Stimulated activated CD4-positive, alpha-beta T cell treated with anti-CD3 and anti-CD28 coated beads, TNF-alpha, amount 100 ng/mL, for 1 hour (primary cell): Measurements from ENCODE around the gene GATA6.

Experiments used
- DNase-seq, 3 donors: peaks; one replicate each; pipeline ENCODE4 v3.0.0-alpha.2; 2020; ENCODE audit warnings: low read depth in 3 of 3, low spot score in 1 of 3

The GATA6 gene

GRCh38 chr18:22166069-22166950, 3.1 kb upstream of the GATA6 start:
- DNase-seq, result no peak

GRCh38 chr18:22167091-22167470, 2.3 kb upstream of the GATA6 start:
- DNase-seq, result no peak

- DNase-seq, result no peak
Observed at GRCh38 chr18:22167471-22168241, 1.7 kb upstream of the GATA6 start.

DNA sequence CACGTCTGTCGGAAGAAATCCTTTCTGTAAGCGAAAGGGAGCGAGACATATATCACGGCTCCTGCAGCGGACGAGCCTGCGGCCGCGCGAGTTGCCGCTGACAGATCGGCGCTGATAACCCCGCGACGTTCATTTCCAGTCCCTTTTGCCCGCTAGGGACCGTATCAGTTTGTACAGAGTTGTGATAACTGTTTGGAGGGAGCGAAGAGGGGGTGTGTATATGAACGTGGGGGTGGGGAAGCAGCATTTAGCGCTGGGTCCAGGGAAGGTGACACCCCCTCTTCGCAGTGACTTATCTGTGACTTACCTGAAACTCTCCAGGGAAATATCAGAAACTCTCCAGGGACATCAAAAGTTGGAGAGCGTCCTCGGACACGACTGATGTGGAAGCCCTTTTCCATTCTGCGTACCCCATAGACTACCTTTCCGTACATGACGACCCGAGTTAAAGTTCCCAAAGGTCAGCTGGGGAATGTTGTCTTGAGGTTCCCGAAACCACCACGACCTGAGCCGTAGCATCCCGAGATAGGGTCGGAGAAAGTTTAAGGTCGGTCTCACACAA, 948 bp upstream of the GATA6 start:
- no peak for DNase-seq

- no peak for DNase-seq
Observed at GRCh38 chr18:22169889-22170420, 566 bp downstream of the GATA6 start.

DNA sequence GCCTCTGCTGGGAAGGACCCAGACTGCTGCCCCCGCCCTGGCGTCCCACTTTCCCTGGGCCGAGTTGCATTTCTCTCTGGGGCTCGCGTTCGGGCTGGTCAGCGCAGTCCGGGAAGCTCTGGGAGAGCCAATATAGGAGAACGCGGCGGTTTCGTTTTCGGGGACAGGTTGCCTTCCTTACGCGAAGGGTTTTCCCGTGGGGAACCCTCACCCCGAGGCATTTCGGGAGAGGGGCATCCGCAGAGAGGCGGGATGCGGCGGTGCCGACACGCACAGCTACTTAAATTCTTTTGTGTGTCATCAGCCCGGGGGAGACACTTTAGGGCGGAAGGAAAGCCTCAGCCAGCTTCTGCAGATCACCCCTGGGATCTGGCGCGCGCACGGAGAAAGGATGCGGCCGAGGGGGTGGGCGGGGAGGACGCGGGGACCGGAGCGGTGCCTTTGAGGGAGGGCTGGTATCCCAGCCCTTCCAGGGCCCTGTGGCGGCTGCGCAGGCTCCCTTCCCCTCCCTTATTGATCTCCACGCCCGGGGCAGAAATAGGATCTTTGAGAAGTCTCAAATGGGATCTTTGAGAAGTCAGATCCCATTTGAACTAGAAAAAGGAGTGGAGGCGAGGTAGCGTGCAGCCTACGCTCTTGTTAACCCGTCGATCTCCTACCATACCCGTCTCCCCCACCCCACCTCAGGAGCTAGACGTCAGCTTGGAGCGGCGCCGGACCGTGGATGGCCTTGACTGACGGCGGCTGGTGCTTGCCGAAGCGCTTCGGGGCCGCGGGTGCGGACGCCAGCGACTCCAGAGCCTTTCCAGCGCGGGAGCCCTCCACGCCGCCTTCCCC, 1.2 kb downstream of the GATA6 start:
- DNase-seq, result no peak

GRCh38 chr18:22171258-22172119, 2.1 kb downstream of the GATA6 start:
- DNase-seq, result no peak

DNA sequence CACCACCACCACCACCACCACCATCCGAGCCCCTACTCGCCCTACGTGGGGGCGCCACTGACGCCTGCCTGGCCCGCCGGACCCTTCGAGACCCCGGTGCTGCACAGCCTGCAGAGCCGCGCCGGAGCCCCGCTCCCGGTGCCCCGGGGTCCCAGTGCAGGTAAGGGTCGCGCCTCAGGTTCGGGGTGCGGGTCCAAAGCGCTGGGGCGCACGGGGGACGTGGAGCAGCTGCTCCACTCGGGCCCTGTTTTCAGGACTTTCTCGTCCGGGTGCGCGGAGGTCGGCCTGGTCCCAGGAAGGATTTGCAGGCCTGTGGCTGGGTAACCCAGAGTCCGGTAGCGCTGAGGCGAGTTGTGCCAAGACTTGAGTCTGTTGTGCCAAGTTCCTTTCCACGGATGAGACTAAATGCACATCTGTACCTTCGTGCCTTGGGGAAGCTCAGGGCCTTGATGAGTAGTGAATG, 2.8 kb downstream of the GATA6 start:
- DNase-seq, result no peak

DNA sequence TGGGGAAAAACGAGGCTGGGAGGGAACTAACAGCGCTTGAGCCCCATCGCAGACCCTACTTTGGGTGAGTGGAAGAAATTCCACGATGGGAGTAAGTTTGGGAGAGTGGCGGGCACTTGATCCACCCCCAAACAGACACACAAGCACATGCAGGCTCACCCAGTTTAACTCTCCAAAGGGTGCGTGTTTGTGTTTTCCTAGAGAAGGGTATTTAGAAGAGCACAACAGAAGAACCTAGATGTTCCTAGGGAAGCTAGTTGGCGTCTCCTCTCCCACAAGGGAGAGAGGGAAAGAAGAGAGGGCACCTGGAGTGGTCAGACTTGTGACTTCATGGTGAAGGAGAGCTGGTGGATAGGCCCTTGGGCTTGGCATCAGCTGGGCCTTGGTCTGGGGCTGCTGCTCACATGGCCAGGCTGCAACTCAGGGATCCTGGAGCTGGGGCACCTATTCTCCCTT, 3.2 kb downstream of the GATA6 start:
- DNase-seq, result no peak

DNA sequence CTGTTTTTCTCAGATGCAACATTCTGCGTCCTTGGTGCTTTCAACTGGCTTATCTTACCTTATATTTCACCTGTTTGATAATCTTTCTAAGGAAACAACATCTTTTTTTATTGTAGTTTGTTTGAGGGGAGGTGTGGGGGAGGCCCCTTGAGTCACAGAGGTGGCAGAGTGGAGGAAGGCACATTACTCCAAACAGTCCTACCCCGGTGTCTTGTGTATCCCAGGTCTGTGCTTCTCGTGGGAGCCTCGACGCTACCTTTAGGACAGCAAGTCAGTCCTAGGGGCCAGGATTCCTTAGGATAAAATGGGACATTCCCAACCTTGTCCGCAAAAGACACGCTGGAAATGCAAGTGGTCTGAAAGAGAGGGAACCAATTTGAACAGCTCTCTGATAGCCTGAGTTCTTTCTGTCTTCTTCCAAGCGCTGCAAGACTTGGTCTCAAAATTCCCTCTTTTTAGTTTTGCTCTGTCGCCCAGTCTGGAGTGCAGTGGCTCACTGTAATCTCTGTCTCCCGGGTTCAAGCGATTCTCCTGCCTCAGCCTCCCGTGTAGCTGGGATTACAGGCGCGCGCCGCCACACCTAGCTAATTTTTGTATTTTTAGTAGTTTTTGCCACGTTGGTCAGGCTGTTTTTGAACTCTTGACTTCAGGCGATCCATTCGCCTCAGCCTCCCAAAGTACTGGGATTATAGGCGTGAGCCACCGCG, 4.0 kb downstream of the GATA6 start:
- no peak for DNase-seq

DNA sequence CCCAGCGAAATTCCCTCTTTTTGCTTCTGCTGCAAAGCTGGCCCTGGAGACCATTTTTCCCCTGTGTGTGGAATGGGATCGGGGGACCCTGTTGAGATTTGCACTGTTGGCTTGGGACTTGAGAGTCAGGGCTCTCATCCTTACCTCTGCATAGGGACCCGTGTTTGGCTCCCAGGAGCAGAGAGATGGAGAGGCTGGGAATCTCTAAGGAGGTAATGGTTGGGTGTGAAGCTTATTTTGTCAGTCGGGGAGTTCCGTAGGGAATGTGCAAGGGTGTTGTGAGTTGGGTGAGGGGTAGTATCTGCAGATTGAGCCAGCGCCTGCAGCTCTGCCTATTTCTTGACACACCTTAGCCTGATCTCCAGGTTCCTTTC, 4.5 kb downstream of the GATA6 start:
- DNase-seq, result no peak

DNA sequence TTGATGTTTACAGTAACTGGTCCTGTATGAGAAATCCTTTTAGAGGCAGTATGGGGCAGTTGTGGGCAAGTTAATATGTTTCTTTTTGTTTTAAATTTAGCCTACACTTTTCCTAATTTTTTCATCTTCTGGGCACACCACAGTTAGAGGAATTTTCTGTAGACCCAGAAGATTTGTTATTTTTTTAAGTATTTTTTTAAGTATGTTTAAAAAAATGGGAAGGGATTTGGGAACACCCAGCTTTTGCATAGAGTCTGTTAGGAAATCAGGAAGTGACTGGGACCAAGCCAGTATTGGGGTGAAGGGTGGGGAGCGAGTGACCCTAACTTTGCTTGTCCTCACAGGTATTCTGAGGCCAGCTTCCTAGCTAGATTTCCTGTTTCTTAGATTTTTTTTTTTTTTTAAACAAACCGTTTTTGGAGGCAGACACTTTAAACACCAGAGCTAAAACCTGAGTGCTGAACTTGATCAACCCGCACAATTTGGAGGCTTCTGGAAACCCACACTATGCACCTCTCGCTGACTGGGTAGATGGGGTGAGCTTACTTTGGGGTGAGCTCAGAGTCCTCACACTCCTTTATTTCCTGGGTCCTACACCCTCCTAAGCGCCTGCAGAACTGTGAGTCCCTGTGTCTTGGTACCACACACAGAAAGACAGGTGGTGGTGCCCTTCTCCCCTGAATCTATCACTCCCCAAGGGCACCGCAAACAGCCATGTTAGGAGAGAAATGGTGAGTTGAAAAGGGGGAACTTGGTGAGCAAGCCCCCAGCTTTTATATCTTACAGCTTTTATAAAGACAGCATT, 5.2 kb downstream of the GATA6 start:
- DNase-seq, result no peak

- DNase-seq, result no peak
Observed at GRCh38 chr18:22175346-22175745, 6.0 kb downstream of the GATA6 start.

DNA sequence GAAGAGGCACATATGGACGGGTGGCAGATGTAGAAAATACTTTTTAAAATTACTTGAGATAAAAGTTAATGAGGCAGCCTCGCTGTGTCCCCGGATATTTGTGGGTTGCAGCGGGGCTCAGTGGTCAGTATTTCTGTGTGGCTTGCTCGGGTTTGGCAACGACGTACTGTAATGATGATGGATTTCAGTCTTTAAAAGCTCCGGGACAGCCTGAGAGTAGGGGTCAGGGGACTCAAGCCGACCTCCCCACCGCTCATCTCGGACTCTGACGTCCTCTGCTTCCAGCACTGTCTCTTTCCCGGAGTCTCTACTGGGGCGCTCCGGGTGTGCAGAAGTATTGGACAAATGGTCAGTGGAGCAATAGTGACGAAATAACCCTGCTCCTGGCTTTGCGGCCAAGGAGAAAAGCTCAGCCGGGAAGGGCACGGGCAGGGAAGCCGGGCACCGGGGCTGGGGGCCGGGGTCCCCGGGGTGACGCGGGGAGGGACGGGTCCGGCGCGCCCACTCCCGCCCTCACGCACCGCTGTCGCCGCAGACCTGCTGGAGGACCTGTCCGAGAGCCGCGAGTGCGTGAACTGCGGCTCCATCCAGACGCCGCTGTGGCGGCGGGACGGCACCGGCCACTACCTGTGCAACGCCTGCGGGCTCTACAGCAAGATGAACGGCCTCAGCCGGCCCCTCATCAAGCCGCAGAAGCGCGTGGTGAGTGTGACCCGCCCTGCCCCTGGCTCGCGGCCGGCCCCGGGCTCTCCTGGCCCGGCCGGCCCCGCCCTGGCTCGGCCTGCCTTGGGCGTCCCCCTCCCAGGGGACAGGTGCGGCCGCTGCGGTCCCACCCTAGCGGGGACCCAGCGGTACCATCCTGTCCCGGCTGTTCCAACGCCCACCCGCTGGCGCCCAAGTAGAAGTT, 7.3 kb downstream of the GATA6 start:
- no peak for DNase-seq

DNA sequence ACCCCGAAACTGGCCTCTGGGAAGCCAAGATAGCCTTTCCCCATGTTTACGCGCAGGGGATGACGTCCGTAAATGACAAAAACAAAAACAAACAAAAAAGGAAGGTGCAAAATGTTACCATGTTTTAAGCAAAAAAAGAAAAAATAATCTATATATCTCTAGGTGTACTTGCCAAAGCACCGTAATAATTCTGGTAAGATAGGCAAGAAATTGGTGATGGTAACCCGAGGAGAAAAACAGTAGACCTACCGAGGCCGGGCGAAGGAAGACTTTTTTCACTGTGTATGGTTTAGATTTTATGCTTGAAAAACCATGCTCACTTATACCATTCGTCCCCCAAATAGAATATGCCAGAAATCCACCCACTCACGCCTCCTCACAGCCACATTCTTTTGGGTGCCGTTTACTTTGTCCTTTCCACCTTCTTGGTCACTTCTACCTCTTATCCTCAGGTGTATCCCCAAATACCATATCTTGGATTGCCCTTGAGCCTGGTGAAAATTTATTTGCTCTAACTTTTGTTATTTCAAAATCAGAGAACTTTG, 8.0 kb downstream of the GATA6 start:
- DNase-seq, result no peak

- DNase-seq, result no peak
Observed at GRCh38 chr18:22179174-22179573, 9.8 kb downstream of the GATA6 start.

DNA sequence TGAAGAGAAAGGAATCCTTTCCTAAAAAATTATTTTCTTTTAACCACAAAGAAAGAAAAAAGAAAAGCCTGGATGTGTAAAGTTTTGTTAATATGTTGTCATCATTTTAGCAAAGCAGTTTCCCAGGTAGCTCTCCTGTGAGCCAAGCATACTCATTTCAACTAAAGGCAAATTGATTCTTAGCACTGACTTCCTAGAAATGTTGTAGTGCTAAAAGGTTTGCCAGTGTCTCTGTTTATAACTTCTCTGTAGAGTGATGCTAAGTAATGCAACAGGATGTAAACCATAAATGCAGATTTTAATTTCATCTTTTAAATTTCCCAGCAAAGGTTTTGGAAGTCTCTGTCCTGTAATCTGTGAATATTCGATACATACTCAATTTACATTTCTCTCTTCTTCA, 10.2 kb downstream of the GATA6 start:
- DNase-seq, result no peak
